ENCODE results near the gene NPIPB8.
"Not testable (repeated sequence)": the region's sequence is repeated elsewhere in the genome, so short reads cannot be mapped to it uniquely, and the experiment has no call there.

NPIPB8 gene

DNA sequence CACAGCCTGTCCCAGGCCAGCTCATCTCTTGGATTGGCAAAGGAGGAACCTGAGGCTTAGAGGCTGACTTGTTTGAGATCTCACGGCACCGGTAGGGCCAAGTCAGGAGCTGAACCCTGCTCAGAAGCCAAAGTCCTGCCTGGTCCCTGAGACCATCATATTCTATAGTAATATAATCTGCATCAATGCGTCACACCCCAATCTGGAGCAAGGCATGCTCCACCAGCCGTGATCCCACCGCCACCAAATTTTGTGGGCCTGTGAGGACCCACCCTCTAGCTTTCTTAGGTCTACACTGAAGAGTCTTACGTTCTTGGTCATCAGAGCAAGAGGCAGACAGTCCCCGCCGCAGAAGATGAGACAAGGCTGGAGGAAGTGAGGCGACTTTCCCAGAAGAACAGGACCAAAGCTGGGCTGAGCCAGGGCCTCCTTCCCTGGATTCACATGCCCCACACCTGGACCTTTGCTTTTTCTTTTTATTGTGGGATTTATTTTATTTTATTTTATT lies 30.7 kb upstream of the NPIPB8 start:
- DNase-seq (ENCODE audit: low read depth): no peak

- DNase-seq (ENCODE audit: low read depth): not testable (repeated sequence)
These were observed 30.0 kb upstream of the NPIPB8 start for GRCh38 chr16:28607681-28608495.

GRCh38 chr16:28608496-28608808 lies 29.4 kb upstream of the NPIPB8 start:
- not testable (repeated sequence) for DNase-seq (ENCODE audit: low read depth)

GRCh38 chr16:28608867-28609596 lies 28.8 kb upstream of the NPIPB8 start:
- not testable (repeated sequence) for DNase-seq (ENCODE audit: low read depth)

DNA sequence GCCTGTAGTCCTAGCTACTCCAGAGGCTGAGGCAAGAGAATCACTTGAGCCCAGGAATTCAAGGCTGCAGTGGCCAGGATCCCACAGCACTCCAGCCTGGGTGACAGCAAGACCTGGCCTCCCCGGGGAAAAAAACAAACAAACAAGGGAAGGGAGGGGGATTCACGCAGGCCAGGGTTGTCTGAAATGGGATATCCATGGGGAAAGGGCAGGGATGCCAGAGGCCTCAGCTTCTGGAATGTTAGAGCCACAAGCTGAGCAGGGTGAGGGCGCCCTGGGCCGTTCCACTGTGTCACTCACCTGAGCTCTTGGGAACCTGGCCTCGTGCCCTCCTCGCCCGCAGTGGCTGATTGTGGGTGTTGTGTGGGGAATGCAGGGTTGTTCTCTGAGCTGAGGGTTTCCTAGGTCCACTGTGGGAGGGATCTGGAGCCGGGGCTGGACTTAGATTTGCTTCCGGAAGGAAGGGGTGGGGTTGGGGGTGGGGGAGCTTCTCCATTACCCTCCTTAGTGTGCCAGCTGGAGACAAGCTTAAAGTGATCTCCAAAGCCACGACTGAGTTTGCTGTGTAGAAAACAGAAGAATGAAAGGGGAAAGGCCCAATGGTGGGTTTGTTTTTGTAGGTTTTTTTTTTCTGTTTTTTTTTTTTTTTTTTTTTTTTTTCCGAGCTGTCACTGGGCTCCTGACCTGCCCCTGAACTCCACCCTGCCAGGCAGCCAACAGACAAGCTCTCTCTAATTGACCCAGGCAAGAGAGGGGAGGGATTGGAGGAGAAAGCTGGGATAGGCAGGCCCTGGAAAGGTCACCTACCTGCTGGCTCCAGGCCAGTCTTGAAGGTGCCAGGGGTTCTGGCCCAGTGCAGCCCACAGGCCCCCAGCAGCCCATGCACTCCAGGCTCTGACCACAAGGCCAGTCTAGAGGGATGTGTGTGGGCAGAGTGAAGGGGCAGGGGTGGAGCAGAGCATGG lies 28.0 kb upstream of the NPIPB8 start, which contains the start of gene SULT1A1:
Gene SULT1A1 (minus strand): TSS at position 414 of the 964 bp plus-strand sequence. CDS start 1,189 bp downstream, outside the sequence.
- no peak for DNase-seq (ENCODE audit: low read depth)

DNA sequence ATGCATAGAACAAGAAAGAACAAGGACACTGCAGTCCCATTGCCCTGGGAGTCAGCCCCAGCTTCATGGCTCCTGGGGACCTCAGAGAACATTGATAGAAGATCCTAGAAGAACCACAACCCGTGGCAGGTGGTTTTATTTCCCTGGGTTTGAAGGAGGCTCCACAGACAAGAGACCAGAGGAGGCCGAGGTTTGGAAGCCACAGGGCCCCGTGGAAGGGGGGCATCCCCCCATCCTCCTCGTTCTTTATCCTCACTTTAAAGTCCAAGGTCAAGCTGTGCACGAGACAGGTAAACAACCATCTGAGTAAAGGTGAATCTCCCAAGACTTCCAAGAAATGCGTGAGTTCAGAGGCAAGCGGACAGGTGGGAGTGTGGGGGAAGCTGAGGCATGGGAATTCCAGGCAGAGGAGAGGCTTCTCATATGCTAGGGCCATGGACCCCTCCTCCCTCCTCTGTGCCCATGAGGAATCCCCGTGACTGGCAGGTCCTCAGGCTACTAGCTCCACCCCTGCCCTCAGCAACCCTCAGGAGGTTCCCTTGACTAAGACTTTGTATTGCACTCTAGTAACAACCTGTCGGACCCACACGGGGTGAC lies 27.2 kb upstream of the NPIPB8 start:
- no peak for DNase-seq (ENCODE audit: low read depth)

DNA sequence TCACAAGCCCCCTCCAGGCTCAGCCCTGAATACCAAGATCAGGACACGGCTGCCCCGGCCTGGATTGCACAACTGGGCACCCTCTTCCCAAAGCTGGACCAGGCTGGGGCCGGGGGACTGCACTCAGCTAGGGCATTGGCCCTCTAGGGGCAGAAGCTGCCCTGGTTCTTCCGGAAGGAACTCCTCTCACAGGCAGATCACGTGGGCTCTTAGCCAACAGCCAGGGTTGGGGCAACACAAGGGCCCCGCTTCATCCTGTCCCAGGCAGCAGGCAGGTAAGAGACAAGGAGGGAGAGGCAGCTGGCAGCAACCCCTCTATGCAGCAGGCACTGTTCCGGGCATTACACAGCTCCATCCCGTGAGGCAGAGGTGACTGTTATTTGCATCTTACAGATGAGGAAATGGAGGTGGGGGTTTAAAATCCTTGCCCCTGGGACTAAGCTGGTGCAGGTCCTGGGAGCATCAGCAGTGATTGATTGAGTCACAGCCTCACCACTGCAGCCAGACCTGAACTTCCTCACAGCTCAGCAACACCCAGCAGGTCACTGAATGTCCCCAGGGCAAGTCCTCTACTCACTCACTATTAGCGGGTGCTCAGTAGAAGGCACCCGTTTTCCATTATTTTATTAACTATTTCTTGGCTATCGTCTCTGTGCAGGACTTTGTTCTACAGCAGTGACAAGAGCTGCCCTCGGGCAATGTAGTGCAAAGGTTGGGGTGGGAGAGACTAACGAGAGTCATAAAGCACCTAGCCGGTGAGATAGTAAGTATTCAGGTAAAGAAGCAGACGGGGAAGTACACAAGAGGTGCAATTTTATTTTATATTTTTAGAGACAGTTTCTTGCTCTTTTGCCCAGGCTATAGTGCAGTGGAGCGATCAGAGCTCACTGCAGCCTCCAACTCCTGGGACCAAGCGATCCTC lies 25.2 kb upstream of the NPIPB8 start:
- DNase-seq (ENCODE audit: low read depth): not testable (repeated sequence)

DNA sequence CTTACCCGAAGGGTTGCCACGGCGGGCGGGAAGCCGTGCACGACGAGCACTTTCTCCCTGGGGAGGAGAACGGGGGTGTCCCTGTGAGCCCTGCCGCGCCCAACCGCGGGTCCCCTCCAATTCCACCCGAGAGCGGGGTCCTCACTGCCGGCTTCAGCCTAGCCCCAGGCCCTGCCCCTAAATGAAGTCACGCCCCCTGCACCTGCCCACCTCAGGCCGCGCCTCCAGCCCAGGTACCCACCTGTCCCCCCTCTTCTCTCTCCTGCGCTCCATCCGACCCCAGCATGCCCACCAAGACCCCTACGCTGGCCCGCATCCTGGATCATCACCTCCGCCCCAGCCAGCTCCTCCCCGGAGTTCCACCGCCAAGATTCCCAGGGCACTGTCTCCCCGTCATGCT lies 24.0 kb upstream of the NPIPB8 start:
- DNase-seq (ENCODE audit: low read depth): not testable (repeated sequence)

GRCh38 chr16:28614561-28614960 lies 23.3 kb upstream of the NPIPB8 start:
- not testable (repeated sequence) for DNase-seq (ENCODE audit: low read depth)

- not testable (repeated sequence) for DNase-seq (ENCODE audit: low read depth)
These were observed 22.2 kb upstream of the NPIPB8 start for GRCh38 chr16:28615486-28616223.

DNA sequence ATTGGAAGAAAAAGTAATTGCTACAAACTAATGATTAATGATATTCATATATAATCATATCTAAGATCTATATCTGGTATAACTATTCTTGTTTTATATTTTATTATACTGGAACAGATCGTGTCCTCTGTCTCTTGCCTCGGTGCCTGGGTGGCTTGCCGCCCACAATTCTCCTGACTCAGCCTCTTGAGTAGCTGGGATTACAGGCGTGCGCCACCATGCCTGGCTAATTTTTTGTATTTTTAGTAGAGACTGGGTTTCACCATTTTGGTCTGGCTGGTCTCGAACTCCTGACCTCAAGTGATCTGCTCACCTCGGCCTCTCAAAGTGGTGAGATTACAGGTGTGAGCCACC lies 21.7 kb upstream of the NPIPB8 start:
- DNase-seq (ENCODE audit: low read depth): not testable (repeated sequence)

DNA sequence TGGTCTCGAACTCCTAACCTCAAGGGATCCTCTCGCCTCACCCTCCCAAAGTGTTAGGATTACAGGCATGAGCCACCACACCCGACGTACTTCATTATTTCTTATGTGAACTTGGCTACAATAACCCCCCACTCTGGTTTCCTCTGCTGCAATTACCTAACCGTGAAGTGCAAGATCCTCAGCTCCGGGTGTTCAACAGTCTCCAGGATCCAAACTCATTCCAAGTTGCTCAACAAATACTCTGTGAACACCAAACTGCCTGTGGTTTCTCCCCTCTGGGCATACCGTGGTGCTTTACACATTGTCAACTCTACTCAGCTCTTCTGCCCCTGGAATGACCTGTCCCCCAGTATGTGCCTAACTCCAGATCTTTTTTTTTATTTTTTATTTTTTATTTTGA lies 21.2 kb upstream of the NPIPB8 start:
- no peak for DNase-seq (ENCODE audit: low read depth)

DNA sequence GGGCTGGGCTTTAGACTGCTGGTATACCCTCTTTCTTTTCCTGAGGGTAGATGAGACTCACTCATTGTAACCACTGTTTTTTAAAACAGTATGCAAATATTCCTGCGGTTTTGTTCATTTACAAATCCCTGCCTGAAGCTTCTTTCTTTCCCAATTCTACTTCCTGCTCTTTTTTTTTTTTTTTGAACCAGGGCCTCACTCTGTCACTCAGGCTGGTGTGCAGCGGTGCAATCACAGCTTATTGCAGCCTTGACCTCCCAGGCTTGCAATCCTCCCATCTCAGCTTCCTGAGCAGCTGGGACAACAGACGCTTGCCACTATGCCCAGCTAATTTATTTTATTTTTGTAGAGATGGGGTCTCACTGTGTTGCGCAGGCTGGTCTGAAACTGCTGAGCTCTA lies 20.0 kb upstream of the NPIPB8 start:
- no peak for DNase-seq (ENCODE audit: low read depth)

- not testable (repeated sequence) for DNase-seq (ENCODE audit: low read depth)
These were observed 17.5 kb upstream of the NPIPB8 start for GRCh38 chr16:28620316-28620715.

- DNase-seq (ENCODE audit: low read depth): no peak
These were observed 16.2 kb upstream of the NPIPB8 start for GRCh38 chr16:28621481-28622155.

DNA sequence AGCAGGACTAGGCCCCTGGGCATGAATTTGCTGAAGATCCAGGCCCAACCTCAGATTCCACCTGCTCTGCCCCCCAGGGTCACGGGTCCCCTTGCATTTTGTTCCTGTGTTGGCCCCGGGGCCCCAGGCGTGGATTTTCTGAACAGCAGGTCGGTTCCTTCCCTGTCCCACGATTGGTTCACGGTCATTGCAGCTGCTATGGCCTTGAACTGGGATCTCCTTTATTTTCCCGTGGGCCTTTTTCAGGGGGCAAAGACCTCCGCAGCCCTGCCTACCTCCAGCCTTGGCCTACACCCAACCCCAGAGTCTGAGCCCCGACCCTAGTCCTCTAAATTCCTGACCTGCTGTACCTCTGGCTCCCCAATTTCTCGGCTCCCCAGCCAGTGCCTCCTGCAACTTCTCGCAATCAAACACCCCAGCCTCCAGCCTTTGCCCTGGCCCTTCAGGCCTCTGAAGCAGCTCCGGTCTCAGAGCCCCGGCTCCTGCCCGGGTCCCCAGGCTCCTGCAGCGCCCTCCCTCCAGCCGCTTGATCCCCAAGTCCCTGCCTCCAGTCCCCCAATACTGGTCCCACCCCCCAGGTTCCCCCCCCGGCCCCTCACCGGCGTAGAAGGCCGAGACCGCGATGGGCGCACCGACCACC lies 15.2 kb upstream of the NPIPB8 start:
- DNase-seq (ENCODE audit: low read depth): not testable (repeated sequence)

GRCh38 chr16:28623172-28623711 lies 14.6 kb upstream of the NPIPB8 start:
- no peak for DNase-seq (ENCODE audit: low read depth)

DNA sequence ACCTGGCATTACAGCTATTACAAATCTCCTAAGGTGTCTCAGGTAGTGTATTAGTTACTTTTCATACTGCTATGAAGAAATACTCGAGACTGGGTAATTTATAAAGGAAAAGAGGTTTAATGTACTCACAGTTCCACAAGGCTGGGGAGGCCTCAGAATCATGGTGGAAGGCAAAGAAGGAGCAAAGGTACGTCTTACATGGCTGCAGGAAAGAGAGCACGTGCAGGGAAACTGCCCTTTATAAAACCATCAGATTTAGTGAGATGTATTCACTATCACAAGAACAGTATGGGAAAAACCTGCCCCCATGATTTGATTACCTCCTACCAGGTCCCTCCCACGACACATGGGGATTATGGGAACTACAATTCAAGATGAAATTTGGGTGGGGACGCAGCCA lies 7.0 kb upstream of the NPIPB8 start:
- DNase-seq (ENCODE audit: low read depth): not testable (repeated sequence)
